ENCODE measurements around the gene OTOP2. TPM values are rescaled to one million over a fixed set of nuclear protein-coding genes. Genes with fewer than 3 reads are reported as not detected.

OTOP2 gene
- total RNA-seq, 2 donors from 2014 or later: not detected

DNA sequence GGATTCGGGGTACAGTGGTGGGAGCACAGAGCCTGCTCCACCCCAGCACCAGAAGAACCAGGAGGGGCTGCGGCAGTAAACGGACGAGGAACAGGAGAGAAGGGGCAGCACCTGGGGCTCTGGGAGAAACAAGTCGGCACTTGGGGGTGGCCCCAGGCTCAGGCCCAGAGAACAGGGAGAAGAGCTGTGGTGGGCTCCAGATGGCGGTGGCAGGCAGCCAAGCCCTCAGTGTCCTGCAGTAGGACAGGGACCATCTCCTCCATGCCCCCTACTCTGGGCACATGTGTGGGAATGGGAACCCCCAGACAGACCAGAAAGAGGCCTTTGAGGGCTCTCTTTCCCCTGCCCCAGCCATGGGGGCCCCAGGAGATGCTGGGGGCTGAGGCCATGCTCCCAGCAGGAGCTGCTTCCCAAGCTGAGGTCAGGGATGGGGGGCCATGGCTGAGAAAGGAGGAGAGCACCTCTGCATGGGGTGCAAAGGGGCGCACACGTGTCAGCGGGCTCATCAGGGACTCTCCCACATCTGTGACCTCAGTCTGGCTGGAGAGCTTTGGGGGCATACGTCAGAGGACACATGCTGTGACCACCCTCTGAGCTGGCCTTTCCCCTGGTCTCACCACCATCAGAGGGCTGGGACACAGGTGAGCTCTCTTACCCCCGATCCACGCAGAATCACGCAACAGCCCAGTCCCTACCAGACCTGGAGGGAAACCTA, 7.8 kb upstream of the OTOP2 start:
- DNase-seq (ENCODE audit: low spot score): no peak
- Histone ChIP-seq H3K4me3 (no peak overlapping the region), H3K27ac (no peak overlapping the region), H3K36me3 (no peaks in the 10 kb centered on the region), H3K9me3 (no peaks in the 10 kb centered on the region), H3K27me3 (no peaks in the 10 kb centered on the region), H3K4me1 (peaks cover 0 to 3% of the 10 kb centered on the region in 2 donors)
- TF ChIP-seq, protein P1, sequence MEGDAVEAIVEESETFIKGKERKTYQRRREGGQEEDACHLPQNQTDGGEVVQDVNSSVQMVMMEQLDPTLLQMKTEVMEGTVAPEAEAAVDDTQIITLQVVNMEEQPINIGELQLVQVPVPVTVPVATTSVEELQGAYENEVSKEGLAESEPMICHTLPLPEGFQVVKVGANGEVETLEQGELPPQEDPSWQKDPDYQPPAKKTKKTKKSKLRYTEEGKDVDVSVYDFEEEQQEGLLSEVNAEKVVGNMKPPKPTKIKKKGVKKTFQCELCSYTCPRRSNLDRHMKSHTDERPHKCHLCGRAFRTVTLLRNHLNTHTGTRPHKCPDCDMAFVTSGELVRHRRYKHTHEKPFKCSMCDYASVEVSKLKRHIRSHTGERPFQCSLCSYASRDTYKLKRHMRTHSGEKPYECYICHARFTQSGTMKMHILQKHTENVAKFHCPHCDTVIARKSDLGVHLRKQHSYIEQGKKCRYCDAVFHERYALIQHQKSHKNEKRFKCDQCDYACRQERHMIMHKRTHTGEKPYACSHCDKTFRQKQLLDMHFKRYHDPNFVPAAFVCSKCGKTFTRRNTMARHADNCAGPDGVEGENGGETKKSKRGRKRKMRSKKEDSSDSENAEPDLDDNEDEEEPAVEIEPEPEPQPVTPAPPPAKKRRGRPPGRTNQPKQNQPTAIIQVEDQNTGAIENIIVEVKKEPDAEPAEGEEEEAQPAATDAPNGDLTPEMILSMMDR (IDR thresholded peaks at IDR 0.05): no peak

DNA sequence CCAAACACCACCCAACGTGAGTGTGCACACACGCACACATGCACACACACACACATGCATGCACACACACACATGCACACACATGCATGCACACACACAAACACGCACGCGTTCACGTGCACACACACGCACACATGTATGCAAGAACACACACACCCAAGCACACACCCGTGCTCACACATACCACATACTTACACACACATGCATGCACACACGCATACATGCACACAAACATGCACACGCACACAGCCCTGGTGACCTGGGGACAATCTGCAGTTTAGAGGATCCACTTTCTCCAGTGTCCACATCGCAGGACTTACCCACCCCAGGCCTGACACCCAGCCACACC, 7.2 kb upstream of the OTOP2 start:
- Histone ChIP-seq H3K36me3 (no peaks in the 10 kb centered on the region), H3K4me3 (no peak overlapping the region), H3K9me3 (no peaks in the 10 kb centered on the region), H3K4me1 (peaks cover 0 to 9% of the 10 kb centered on the region in 2 donors), H3K27ac (no peak overlapping the region), H3K27me3 (no peaks in the 10 kb centered on the region)
- DNase-seq (ENCODE audit: low spot score): no peak
- TF ChIP-seq, protein P1 (IDR thresholded peaks at IDR 0.05): no peak

DNA sequence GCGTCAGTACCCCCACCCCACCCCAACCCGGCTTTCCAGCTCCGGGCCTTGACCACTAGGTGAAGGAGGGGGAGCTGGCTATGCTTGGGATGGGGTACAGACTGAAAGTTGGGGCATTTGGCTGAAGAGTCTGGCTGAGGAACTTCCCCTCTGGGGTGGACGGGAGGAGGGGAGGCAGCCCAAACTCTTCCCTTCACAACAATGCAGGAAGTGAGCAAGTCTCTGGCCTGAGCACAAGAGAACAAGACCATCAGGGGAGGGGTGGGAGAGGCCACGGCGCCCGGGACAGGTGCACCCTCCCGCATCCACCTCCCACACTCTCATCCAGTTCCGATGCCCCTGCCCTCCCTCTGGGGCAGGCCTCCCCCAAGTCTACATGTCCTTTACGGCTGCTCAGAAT, 6.6 kb upstream of the OTOP2 start:
- Histone ChIP-seq H3K27me3 (no peaks in the 10 kb centered on the region), H3K4me1 (peaks cover 0 to 15% of the 10 kb centered on the region in 2 donors)

DNA sequence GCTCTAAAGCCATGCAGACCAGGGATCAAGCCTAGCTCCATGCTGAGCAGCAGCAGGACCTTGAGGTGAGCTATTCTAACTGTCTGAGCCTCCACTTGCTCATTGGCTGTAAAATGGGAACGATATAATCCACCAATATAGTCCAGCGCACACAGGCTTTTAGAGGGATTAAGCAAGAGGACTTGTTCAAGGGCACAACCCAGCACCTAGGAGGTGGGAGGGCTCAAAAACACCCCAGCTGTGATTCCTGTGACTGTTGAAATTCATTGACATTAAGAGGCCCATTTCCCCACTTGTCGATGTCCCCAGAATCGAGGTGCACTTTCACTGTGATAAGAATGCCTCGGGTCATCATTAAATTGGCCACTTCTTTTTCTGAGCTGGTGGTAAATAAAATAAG, 5.2 kb upstream of the OTOP2 start:
- no peak overlapping the region for H3K4me3 ChIP-seq
- no peaks in the 10 kb centered on the region for H3K9me3 ChIP-seq
- H3K27me3 ChIP-seq: peaks cover 0 to 7% of the 10 kb centered on the region in 2 donors
- H3K4me1 ChIP-seq: peaks cover 0 to 30% of the 10 kb centered on the region in 2 donors
- H3K27ac ChIP-seq: no peak overlapping the region
- TF ChIP-seq, protein P1 (IDR thresholded peaks at IDR 0.05): no peak
- H3K36me3 ChIP-seq: no peaks in the 10 kb centered on the region
- no peak for DNase-seq (ENCODE audit: low spot score)

More for the DNA sequence above, 6.6 kb upstream of the OTOP2 start:
- H3K27ac ChIP-seq: no peak overlapping the region
- no peak for DNase-seq (ENCODE audit: low spot score)
- H3K4me3 ChIP-seq: no peak overlapping the region
- TF ChIP-seq, protein P1 (IDR thresholded peaks at IDR 0.05): no peak
- no peaks in the 10 kb centered on the region for H3K9me3 ChIP-seq
- no peaks in the 10 kb centered on the region for H3K36me3 ChIP-seq

DNA sequence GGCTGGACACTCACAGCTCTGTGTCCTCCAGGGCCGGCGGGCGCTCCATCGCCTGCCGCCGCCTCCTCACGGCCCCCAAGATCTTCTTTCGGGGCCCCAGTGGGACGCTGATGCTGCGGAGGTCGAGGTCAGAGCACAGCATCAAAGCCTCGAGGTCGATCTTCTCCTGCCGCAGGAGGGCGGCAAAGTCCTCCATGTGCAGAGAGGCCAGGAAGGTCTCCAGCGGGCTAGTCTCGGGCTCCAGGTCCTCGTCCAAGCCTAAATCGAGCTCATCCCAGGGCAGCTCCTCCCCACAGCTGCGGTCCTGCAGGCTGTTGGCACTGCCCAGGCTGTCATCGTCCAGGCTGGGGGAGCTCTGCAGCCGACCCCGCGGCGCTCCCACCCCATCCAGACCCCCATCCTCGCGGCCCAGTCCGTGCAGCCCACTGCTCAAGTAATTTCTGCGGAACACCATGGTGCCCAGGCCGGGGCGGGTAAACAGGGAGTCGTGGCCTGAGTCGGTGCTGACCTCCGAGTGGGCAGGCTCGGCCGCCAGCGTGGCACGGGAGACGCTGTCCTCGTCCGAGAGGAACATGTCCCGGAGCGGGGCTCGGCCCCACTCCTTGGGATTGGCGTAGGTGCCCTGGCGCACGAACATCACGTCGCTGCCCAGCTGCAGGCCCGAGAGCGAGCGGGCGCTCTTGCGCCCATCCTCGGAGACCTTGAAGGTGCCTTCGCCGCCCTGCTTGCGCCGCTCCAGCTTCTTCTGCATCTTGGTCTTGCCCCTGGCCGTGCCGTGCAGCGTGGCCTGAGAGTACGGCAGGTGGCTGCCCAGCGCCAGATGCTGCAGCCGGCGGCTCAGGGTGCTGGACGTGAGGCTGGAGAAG, 4.4 kb upstream of the OTOP2 start:
- Histone ChIP-seq H3K36me3 (no peaks in the 10 kb centered on the region), H3K4me1 (peaks cover 0 to 37% of the 10 kb centered on the region in 2 donors), H3K27ac (no peak overlapping the region), H3K9me3 (no peaks in the 10 kb centered on the region), H3K27me3 (peaks cover 0 to 15% of the 10 kb centered on the region in 2 donors), H3K4me3 (no peak overlapping the region)
- TF ChIP-seq, protein P1 (IDR thresholded peaks at IDR 0.05): no peak
- DNase-seq (ENCODE audit: low spot score): no peak
